Measurements from ENCODE around the gene TSPAN33.

DNA sequence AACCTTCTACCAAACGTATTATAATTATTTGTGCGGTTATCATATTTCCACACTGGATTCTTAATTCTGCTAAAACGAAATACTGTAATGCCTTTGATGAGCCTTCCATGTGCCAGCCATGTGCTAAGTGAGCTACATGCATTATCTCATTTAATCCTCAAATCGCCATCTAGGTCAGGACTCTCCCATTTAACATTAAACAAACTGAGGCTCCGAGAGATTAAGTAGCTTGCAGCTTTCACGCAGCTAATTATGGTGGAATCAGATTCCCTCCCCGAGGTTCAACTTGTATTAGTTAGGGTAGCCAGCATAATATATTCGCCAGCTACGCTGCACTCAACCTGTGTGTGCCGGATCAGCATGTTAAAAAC is 798 bp upstream of the TSPAN33 start:
- TF ChIP-seq, protein P1, sequence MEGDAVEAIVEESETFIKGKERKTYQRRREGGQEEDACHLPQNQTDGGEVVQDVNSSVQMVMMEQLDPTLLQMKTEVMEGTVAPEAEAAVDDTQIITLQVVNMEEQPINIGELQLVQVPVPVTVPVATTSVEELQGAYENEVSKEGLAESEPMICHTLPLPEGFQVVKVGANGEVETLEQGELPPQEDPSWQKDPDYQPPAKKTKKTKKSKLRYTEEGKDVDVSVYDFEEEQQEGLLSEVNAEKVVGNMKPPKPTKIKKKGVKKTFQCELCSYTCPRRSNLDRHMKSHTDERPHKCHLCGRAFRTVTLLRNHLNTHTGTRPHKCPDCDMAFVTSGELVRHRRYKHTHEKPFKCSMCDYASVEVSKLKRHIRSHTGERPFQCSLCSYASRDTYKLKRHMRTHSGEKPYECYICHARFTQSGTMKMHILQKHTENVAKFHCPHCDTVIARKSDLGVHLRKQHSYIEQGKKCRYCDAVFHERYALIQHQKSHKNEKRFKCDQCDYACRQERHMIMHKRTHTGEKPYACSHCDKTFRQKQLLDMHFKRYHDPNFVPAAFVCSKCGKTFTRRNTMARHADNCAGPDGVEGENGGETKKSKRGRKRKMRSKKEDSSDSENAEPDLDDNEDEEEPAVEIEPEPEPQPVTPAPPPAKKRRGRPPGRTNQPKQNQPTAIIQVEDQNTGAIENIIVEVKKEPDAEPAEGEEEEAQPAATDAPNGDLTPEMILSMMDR (IDR thresholded peaks at IDR 0.05) = no peak
- TF ChIP-seq POLR2A (IDR thresholded peaks at IDR 0.05; ENCODE audit: low read depth) (no peak), EP300 (IDR thresholded peaks at IDR 0.05) (no peak)
